Smooth muscle cell (in vitro differentiated cells): ENCODE data around the gene FOXB2. TPM values are rescaled to one million over a fixed set of nuclear protein-coding genes. Genes with fewer than 3 reads are reported as not detected.
A peak's percentile ranks its signal among the peaks of the same experiment; 100 is the strongest.
"Not testable (repeated sequence)": the region's sequence is repeated elsewhere in the genome, so short reads cannot be mapped to it uniquely, and the experiment has no call there.

Experiments used
- DNase-seq: peaks from one replicate; lab custom pipeline; 2025; ENCODE audit not compliant: unreplicated experiment; lab: John Stamatoyannopoulos, UW
- H2AFZ ChIP-seq: fragments of 200-600 bp; sonication (generic); 2 replicates; pipeline ENCODE4 v1.6.0; 2016; ENCODE audit warnings: antibody characterized with exemption, low read depth, mild to moderate bottlenecking
- H3F3A ChIP-seq: fragments of 200-600 bp; sonication (generic); 2 replicates; pipeline ENCODE4 v1.6.0; 2017; ENCODE audit warnings: antibody characterized with exemption, low read depth
- H3K27ac ChIP-seq: fragments of 200-600 bp; sonication (generic); 2 replicates; pipeline ENCODE4 v1.5.1; 2016; ENCODE audit warnings: low read depth, mild to moderate bottlenecking
- H3K27me3 ChIP-seq: fragments of 200-600 bp; sonication (generic); 2 replicates; pipeline ENCODE4 v1.6.1; 2016; ENCODE audit warnings: low read depth, mild to moderate bottlenecking
- H3K36me3 ChIP-seq: fragments of 200-600 bp; sonication (generic); 2 replicates; pipeline ENCODE4 v1.5.1; 2016; ENCODE audit warnings: low read depth
- H3K4me1 ChIP-seq: fragments of 200-600 bp; sonication (generic); 2 replicates; pipeline ENCODE4 v1.5.1; 2016; ENCODE audit warnings: low read depth
- H3K4me2 ChIP-seq: fragments of 200-600 bp; sonication (generic); 2 replicates; pipeline ENCODE4 v1.6.0; 2016; ENCODE audit warnings: mild to moderate bottlenecking
- H3K4me3 ChIP-seq: fragments of 200-600 bp; sonication (generic); 2 replicates; pipeline ENCODE4 v1.5.1; 2016; ENCODE audit warnings: mild to moderate bottlenecking
- H3K79me2 ChIP-seq: fragments of 200-600 bp; sonication (generic); 2 replicates; pipeline ENCODE4 v1.6.0; 2016; ENCODE audit warnings: low read depth, mild to moderate bottlenecking
- H3K9ac ChIP-seq: fragments of 200-600 bp; sonication (generic); 2 replicates; pipeline ENCODE4 v1.6.0; 2016; ENCODE audit warnings: low read depth
- H3K9me3 ChIP-seq: fragments of 200-600 bp; sonication (generic); replicated peaks from 2 replicates; pipeline ENCODE4 v1.5.1; 2016; ENCODE audit warnings: low read depth
- H4K20me1 ChIP-seq: fragments of 200-600 bp; sonication (generic); 2 replicates; pipeline ENCODE4 v1.6.0; 2016; ENCODE audit warnings: low read depth
- CTCF ChIP-seq: fragments of 200-600 bp; sonication (generic); IDR thresholded peaks from 2 replicates; pipeline ENCODE4 v1.5.1; 2017; ENCODE audit warnings: borderline replicate concordance, mild to moderate bottlenecking, antibody characterized with exemption; ENCODE audit not compliant: insufficient read depth, poor library complexity, severe bottlenecking
- WGBS: methylation state at CpG from one replicate; pipeline ENCODE4 v1.1.7; 2016; ENCODE audit warnings: low lambda C conversion rate; 5-methylcytosine and 5-hydroxymethylcytosine counted together
- polyA plus RNA-seq: library from polyadenylated mRNA; unstranded; fragments of >200 nt; fragmentation: Nextera tagmentation; extraction: Ambion mirVana; gene quantifications from 2 replicates; pipeline ENCODE4 v1.2.1, GENCODE V29; 2016
- total RNA-seq: library from RNA; depleted of rRNA; stranded (reverse); fragments of >200 nt; gene quantifications from 2 replicates; pipeline ENCODE4 v1.2.3, GENCODE V29; 2014

The FOXB2 gene
- total RNA-seq (not detected in 2 replicates), polyA plus RNA-seq (not detected in 2 replicates)

GRCh38 chr9:77019236-77019925 is at the start of gene FOXB2:
TSS of gene FOXB2 (plus strand) at chr9:77019655. CDS start at chr9:77019655, 0 bp downstream.
- H4K20me1 ChIP-seq, result no peaks in the 10 kb centered on the region
- H2AFZ ChIP-seq, result no peak within 1 kb of the TSS

GRCh38 chr9:76969716-76970115 is 49.7 kb upstream of the FOXB2 start:
- no peak for DNase-seq
- Histone ChIP-seq H3K4me1 (no peaks in the 10 kb centered on the region), H3K79me2 (no peaks in the 10 kb centered on the region), H4K20me1 (no peaks in the 10 kb centered on the region), H3K27ac (no peak overlapping the region), H3F3A (no peaks in the 10 kb centered on the region), H3K27me3 (peaks cover 4% of the 10 kb centered on the region), H3K4me3 (no peak overlapping the region), H3K36me3 (no peaks in the 10 kb centered on the region), H3K4me2 (no peak overlapping the region), H2AFZ (no peak overlapping the region), H3K9ac (no peak overlapping the region), H3K9me3 (no peaks in the 10 kb centered on the region)
- TF ChIP-seq CTCF, result no peak
- WGBS, result 76% methylated on average over 1 of the region's 1 CpG

More at GRCh38 chr9:77019236-77019925, at the start of gene FOXB2:
- H3K9me3 ChIP-seq, result no peaks in the 10 kb centered on the region
- peak within 1 kb of the TSS; percentile 73 for H3K4me2 ChIP-seq
- TF ChIP-seq CTCF, result no peak
- H3K4me1 ChIP-seq, result peaks cover 43% of the 10 kb centered on the region
- H3K27me3 ChIP-seq, result peaks cover 100% of the 10 kb centered on the region
- no peak for DNase-seq
- H3K4me3 ChIP-seq, result peak within 1 kb of the TSS; percentile 16
- no peaks in the 10 kb centered on the region for H3K79me2 ChIP-seq
- no peak within 1 kb of the TSS for H3K27ac ChIP-seq
- no peaks in the 10 kb centered on the region for H3F3A ChIP-seq
- WGBS, result 3% methylated on average over 43 of the region's 51 CpGs
- H3K36me3 ChIP-seq, result no peaks in the 10 kb centered on the region
- no peak within 1 kb of the TSS for H3K9ac ChIP-seq

- H3K4me1 ChIP-seq, H3K9me3 ChIP-seq, H3F3A ChIP-seq, H4K20me1 ChIP-seq, H3K4me2 ChIP-seq, H2AFZ ChIP-seq, H3K36me3 ChIP-seq, H3K79me2 ChIP-seq, H3K4me3 ChIP-seq, H3K9ac ChIP-seq, H3K27ac ChIP-seq, DNase-seq: not testable (repeated sequence)
- peaks cover 22% of the 10 kb centered on the region for H3K27me3 ChIP-seq
- 96% methylated on average over 9 of the region's 9 CpGs for WGBS
These were observed 40.6 kb upstream of the FOXB2 start for GRCh38 chr9:76978831-76979230.

- Histone ChIP-seq H3K9ac (no peak overlapping the region), H4K20me1 (no peaks in the 10 kb centered on the region), H3F3A (no peaks in the 10 kb centered on the region), H3K9me3 (no peaks in the 10 kb centered on the region), H3K27me3 (peaks cover 10% of the 10 kb centered on the region), H3K36me3 (no peaks in the 10 kb centered on the region), H3K79me2 (no peaks in the 10 kb centered on the region), H3K4me1 (no peaks in the 10 kb centered on the region), H3K4me2 (no peak overlapping the region), H3K4me3 (no peak overlapping the region), H3K27ac (no peak overlapping the region), H2AFZ (no peak overlapping the region)
- 39% methylated on average over 1 of the region's 1 CpG for WGBS
- no peak for DNase-seq
- no peak for TF ChIP-seq CTCF
These were observed 38.9 kb upstream of the FOXB2 start for GRCh38 chr9:76980566-76980965.
